Right renal pelvis (tissue), 4 donors: ENCODE data around the gene NFKBIB. TPM values are rescaled to one million over a fixed set of nuclear protein-coding genes. Genes with fewer than 3 reads are reported as not detected.
A peak's percentile ranks its signal among the peaks of the same experiment; 100 is the strongest.
"Not testable (repeated sequence)": the region's sequence is repeated elsewhere in the genome, so short reads cannot be mapped to it uniquely, and the experiment has no call there.

Source experiments
- DNase-seq, 4 donors: peaks; one replicate each; pipeline ENCODE4 v3.0.0-alpha.2; 2013; ENCODE audit warnings: low read depth in 4 of 4, low spot score in 3 of 4, missing footprints in 1 of 4
- polyA plus RNA-seq, 4 donors: library from polyadenylated mRNA; unstranded; fragments of 120-200 nt; gene quantifications; one replicate each; pipeline ENCODE4 v1.2.1, GENCODE V29; 2013; ENCODE audit not compliant: insufficient read length in 4 of 4

The NFKBIB gene
- polyA plus RNA-seq, 4 donors = 8.1 to 11.6 (median 8.8) TPM

DNA sequence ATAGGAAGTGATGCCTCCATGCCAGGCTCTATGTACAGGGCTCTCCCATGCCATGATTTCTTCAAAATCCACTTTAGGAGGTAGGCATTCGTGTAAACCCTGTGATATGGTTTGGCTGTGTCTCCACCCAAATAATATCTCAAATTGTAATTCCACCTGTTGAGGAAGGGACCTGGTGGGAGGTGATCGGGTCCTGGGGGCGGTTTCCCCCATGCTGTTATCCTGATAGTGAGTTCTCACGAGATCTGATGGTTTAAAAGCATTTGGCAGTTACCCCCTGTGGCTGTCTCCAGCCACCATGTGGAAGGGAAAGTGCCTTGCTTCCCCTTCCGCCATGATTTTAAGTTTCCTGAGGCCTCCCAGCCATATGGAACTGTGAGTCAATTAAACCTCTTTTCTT lies 22.7 kb downstream of the NFKBIB start:
- no peak for DNase-seq

- no peak for DNase-seq
Measured at GRCh38 chr19:38924388-38924787, 24.6 kb downstream of the NFKBIB start.

DNA sequence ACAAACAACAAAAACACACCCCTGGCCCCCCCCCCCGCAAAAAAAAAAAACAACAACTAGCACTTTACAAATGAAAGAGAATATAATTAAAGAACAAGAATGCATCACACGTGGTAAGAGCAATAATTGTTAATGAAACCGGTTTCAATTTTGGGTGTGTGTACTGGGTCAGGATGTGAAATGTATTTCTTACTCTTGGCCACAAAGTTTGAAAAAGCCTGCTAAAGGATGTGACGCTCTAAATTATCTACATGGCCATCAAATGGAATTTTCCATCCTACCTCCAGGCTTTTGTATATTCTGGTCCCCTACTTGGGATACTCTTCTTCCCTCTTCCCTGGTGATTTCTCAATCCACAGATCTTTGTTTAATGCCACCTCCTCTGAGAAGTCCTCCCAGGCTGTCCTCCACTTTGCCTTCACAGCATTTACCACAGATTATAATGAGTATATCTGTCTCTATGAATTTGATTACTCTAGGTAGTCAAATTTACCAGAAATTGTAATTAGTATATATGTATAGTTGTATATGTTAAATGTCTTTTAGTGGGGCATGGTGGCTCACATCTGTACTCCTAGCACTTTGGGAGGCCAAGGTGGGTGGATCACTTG lies 28.7 kb downstream of the NFKBIB start:
- no peak for DNase-seq

DNA sequence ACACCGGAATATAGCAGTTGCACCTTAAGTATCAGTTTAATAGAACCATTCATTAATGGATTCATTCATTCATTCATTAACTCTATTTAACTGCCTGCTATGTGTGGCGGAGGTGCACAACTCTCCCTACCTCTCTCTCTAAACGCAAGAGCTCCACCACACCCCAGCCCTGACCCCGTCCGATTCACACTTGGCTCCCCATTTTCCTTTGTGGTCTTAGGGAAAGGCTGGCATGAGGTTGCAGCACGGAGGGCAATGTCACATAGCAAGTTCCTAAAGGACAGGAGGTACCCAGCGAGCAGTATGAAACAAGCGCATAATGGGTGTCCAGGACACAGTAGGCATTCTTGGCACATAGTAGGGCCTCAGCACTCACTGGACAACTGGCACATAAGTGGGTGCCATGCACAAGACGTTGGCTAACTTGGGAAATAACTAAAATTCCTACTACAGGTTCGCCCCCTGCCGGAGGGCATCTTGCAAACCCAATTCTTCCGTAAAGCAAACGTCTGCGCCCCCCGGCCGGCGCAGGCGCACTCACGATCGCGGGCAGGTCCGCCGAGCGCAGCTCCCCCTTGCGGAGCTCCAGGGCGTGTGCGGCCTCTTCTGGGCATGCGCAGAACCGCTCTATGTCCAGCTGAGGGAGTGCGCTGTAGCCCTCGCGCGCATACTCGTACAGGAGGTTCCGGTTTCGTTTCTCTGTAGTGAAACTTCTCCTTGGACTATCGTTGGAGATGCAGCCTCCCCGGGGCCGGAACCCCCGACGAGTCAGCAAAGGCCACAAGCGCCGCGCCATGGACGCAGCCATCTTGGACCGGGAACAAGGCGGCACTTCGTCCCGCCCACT lies 30.4 kb downstream of the NFKBIB start, which contains the start of gene SARS2:
Gene SARS2 (minus strand): TSS at position 835 of the 847 bp plus-strand sequence. CDS start 27 bp downstream, at position 808.
- DNase-seq = peak; percentile 87 to 96 (median 88)

DNA sequence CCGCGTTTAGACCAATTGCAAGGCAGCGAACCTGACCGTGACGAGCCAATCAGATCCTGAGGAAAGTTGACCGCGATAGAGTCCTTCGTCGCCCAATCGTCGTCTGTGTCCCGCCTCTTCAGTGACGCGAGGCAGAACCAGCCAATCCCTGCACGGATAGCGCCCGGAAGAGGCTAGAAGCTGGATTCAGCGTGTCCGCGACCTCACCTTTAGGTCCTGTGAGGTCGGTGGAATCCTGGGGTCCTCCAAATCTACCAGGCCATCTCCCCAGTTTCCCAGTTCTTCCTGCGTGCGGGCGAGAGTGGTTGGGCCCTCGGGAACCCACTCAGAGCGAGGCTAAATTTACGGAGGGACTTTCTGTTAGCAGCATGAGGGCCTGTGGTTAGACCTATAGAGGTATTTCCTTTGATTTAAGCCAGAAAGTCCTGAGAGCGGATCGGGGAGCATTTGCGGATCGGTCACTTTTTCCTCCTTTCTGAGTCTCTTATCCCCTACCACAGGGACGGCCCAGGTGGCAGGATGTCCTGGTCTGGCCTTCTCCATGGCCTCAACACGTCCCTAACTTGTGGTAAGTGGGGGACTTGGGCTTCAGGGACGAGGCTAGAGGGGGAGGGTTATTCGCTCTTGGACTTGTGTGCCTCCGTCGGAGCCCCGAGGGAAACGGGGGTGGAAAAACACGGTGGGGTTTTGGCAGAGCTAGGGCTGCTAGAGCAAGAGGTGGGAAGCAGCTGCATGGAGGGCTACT lies 31.2 kb downstream of the NFKBIB start, which contains the start of gene MRPS12:
Gene MRPS12 (plus strand): TSS at position 169 of the 745 bp plus-strand sequence. CDS start 351 bp downstream, at position 520.
- peak; percentile 99 to 100 (median 99) for DNase-seq

GRCh38 chr19:38931521-38931793 lies 31.7 kb downstream of the NFKBIB start:
- no peak for DNase-seq

DNA sequence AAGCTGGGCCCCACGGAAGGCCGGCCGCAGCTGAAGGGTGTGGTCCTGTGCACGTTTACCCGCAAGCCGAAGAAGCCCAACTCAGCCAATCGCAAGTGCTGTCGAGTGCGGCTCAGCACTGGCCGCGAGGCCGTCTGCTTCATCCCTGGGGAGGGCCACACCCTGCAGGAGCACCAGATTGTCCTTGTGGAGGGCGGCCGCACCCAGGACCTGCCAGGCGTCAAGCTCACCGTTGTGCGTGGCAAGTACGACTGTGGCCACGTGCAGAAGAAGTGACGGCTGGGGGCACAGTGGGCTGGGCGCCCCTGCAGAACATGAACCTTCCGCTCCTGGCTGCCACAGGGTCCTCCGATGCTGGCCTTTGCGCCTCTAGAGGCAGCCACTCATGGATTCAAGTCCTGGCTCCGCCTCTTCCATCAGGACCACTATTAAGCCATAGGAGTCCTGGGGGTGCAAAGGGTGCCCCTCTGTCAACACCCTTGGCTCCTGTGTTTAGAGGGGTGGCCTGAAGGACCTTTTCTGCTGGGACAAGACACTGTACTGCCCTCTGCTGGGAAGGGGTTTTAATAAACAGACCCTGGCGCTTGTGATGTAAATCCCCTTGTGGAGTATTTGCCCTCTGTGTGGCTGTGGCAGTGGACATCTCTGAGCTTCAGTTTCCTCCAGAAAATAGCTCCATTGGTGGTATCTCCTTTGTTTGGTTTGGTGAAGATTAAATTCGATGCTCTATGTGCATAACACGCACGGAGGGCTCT lies 32.8 kb downstream of the NFKBIB start:
- DNase-seq = no peak

- DNase-seq = no peak
Measured at GRCh38 chr19:38933544-38933943, 33.8 kb downstream of the NFKBIB start.

DNA sequence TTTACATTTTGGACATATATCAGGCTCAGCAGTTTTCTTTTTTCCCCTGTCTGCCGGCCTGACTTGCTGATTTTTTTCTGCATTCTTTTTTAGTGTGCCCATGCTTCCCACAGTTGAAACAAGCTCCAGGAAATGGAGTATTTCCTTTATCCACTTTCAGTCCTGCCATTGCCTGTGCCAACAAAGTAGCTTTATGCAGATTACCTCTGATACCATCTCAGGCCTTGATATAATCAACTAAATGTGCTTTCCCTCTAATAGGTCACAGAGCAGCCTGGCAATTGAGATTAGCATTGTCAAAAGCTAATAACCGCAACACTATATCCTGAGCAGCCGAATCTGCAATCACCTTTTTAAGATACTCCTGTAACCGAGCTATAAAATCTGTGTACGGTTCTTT lies 40.2 kb downstream of the NFKBIB start:
- DNase-seq = no peak

GRCh38 chr19:38941466-38941865 lies 41.7 kb downstream of the NFKBIB start:
- DNase-seq = not testable (repeated sequence)

DNA sequence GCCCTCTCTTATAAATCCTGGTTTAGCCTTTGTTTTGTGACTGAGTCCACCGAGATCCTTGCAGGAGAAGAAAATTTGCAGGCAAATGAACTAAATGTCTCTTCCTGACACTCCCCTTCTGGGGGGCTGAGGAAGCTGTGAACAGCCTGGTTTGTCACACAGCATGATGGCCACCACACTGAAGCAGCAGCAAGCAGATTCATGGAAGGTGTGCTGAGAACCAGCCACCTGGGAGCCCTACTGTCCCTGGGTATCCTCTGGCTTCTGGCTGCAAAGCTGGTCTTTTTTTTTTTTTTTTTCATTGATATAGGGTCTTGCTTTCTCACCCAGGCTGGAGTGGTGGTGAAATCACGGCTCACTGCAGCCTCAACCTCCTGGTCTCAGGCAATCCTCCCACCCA lies 42.2 kb downstream of the NFKBIB start:
- DNase-seq = no peak

DNA sequence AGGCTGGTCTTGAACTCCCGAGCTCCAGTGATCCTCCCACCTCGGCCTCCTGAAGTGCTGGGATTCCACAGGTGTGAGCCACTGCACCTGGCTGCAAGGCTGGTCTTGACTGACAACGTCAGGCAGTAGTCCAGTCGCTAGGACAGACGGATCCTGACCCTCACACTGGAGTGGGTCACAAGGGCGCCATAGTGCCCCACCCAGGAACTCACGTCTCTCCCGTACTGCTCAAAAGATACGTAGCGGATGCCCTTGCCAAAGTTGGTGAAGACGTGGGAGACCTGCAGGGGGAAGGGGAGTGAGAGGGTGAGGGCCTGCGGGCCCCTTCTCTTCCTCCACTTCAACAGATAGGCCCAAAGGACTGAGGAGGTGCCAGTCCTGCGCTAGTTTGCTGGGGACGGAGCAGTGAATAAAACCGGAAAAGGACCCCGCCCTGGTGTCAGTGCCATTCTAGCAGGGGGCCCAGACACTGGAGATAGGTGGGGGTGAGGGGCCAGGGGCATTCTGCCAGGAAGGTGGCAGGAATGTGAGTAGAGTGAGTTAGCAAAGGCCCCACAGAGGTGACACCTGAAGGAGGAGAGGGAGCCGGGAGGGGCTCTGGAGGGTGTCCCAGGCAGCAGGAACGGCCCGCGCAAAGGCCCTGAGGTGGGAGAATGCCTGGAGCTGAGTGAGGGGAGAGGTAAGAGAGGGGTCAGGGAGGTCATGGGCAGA lies 42.9 kb downstream of the NFKBIB start:
- no peak for DNase-seq

GRCh38 chr19:38944981-38945506 lies 45.3 kb downstream of the NFKBIB start:
- DNase-seq = no peak

DNA sequence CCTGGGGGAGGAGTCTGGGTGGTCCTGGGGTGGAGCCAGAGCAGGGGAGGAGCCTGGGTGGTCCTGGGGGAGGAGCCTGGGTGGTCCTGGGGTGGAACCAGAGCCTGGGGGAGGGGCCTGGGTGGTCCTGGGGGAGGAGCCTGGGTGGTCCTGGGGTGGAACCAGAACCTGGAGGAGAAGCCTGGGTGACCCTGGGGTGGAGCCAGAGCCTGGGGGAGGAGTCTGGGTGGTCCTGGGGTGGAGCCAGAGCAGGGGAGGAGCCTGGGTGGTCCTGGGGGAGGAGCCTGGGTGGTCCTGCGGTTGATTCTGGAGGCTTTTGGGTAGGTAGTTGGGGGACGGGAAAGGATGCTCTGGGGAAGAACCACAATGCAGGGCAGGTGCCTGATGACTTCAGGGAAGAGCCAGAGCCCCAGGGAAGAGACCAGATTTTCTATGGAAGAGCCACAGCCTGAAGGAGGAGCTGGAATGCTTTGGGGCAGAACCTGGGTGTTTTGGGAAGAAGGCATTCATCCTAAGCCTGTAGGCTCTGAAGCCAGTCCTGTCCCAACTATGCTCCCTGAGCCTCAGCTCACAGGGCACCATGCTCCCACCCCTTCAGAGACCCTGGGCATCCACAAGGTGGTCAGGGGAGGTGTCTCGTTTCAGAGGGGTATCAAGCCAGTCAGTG lies 45.9 kb downstream of the NFKBIB start:
- no peak for DNase-seq

- DNase-seq = no peak
Measured at GRCh38 chr19:38946229-38947010, 46.7 kb downstream of the NFKBIB start.

- DNase-seq = peak; percentile 72 to 74 (median 73)
Measured at GRCh38 chr19:38949580-38950367, 50.0 kb downstream of the NFKBIB start.

DNA sequence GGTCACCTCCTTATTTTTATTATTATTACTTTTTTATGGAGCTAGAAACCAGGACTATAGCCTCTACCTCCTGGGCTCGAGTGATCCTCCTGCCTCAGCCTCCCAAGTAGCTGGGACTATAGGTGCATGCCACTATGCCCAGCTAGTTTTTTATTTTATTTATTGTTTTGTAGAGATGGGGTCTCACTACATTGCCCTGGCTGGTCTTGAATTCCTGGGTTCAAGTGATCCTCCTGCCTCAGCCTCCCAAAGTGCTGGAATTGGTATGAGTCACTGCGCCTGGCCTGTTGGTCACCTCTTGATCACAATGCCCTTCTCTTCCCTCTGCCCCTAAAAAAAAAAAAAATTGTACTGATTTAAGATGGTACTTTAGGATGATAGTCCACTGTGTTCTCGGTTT lies 51.4 kb downstream of the NFKBIB start:
- no peak for DNase-seq
